PC-9 (cell line): ENCODE measurements around the gene ARHGAP42.

Experiments used
- CTCF ChIP-seq: fragments of 200-600 bp; sonication (generic); conservative IDR thresholded peaks from 2 replicates; pipeline ENCODE4 v1.6.1; 2017; ENCODE audit warnings: mixed run types, antibody characterized with exemption, mild to moderate bottlenecking, moderate library complexity
- EZH2 ChIP-seq: fragments of 200-600 bp; sonication (generic); IDR thresholded peaks from 2 replicates; pipeline ENCODE4 v1.8.0; 2017; ENCODE audit warnings: antibody characterized with exemption, low read depth

DNA sequence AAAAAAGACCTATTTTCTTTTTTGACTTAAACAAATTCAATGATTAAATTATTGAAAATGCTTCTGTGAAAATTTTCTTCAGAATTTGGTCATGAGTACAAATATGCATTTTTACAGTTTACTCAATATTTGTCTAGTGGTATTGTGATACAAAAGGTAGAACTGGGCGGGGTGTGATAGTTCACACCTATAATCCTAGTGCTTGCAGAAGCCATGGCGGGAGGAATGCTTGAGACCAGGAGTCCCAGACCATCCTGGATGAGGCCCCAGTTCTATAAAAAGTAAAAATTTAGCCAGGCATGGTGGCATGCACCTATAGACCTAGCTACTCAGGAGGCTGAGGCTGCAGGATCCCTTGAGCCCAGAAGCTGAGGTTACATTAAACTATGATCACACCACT is 90.6 kb downstream of the ARHGAP42 start:
- TF ChIP-seq EZH2 (no peak), CTCF (no peak)
